ENCODE results near the gene NT5E.

Gene NT5E

GRCh38 chr6:85424981-85425380, 24.9 kb upstream of the NT5E start:
- no peak overlapping the region for H2AFZ ChIP-seq (ENCODE audit: low read length)
- H4K20me1 ChIP-seq (ENCODE audit: insufficient read depth, low read length): no peaks in the 10 kb centered on the region
- no peaks in the 10 kb centered on the region for H3K4me1 ChIP-seq (ENCODE audit: low read length)
- no peaks in the 10 kb centered on the region for H3K79me2 ChIP-seq (ENCODE audit: low read length)
- H3F3A ChIP-seq (ENCODE audit: insufficient read depth, low read length): no peaks in the 10 kb centered on the region
- no peak overlapping the region for H3K9ac ChIP-seq (ENCODE audit: low read length)
- no peaks in the 10 kb centered on the region for H3K9me2 ChIP-seq (replicated peaks; ENCODE audit: insufficient read depth, low read length)
- no peak overlapping the region for H3K4me2 ChIP-seq (ENCODE audit: low read depth, low read length)
- no peak overlapping the region for H3K27ac ChIP-seq (ENCODE audit: low read length)
- H3K4me3 ChIP-seq (ENCODE audit: low read length): no peak overlapping the region
- no peaks in the 10 kb centered on the region for H3K36me3 ChIP-seq (replicated peaks; ENCODE audit: insufficient read depth, low read length)
- DNase-seq: no peak
- TF ChIP-seq CTCF (IDR thresholded peaks at IDR 0.05; ENCODE audit: low read length) (no peak), EZH2phosphoT487 (IDR thresholded peaks at IDR 0.05; ENCODE audit: low read length) (no peak), EZH2 (optimal IDR thresholded peaks at IDR 0.05; ENCODE audit: low read depth, low read length) (no peak)
- no peaks in the 10 kb centered on the region for H3K27me3 ChIP-seq (replicated peaks; ENCODE audit: insufficient read depth, low read length)
- no peaks in the 10 kb centered on the region for H3K9me3 ChIP-seq (replicated peaks; ENCODE audit: insufficient read depth, low read length)

GRCh38 chr6:85425997-85426396, 23.9 kb upstream of the NT5E start:
- Histone ChIP-seq H3K27me3 (replicated peaks; ENCODE audit: insufficient read depth, low read length) (no peaks in the 10 kb centered on the region), H3K9me3 (replicated peaks; ENCODE audit: insufficient read depth, low read length) (no peaks in the 10 kb centered on the region), H3K9me2 (replicated peaks; ENCODE audit: insufficient read depth, low read length) (no peaks in the 10 kb centered on the region), H3K4me3 (ENCODE audit: low read length) (no peak overlapping the region), H3K4me2 (ENCODE audit: low read depth, low read length) (no peak overlapping the region), H2AFZ (ENCODE audit: low read length) (no peak overlapping the region), H3F3A (ENCODE audit: insufficient read depth, low read length) (no peaks in the 10 kb centered on the region), H3K79me2 (ENCODE audit: low read length) (no peaks in the 10 kb centered on the region), H3K4me1 (ENCODE audit: low read length) (no peaks in the 10 kb centered on the region), H3K27ac (ENCODE audit: low read length) (no peak overlapping the region), H3K9ac (ENCODE audit: low read length) (no peak overlapping the region), H4K20me1 (ENCODE audit: insufficient read depth, low read length) (no peaks in the 10 kb centered on the region), H3K36me3 (replicated peaks; ENCODE audit: insufficient read depth, low read length) (no peaks in the 10 kb centered on the region)
- TF ChIP-seq EZH2 (optimal IDR thresholded peaks at IDR 0.05; ENCODE audit: low read depth, low read length) (no peak), EZH2phosphoT487 (IDR thresholded peaks at IDR 0.05; ENCODE audit: low read length) (no peak), CTCF (IDR thresholded peaks at IDR 0.05; ENCODE audit: low read length) (no peak)
- DNase-seq: no peak

- TF ChIP-seq EZH2 (optimal IDR thresholded peaks at IDR 0.05; ENCODE audit: low read depth, low read length): no peak
- TF ChIP-seq CTCF (IDR thresholded peaks at IDR 0.05; ENCODE audit: low read length): no peak
- TF ChIP-seq EZH2phosphoT487 (IDR thresholded peaks at IDR 0.05; ENCODE audit: low read length): no peak
- no peaks in the 10 kb centered on the region for H3K9me2 ChIP-seq (replicated peaks; ENCODE audit: insufficient read depth, low read length)
- H3K4me2 ChIP-seq (ENCODE audit: low read depth, low read length): no peak overlapping the region
- H3K4me1 ChIP-seq (ENCODE audit: low read length): no peaks in the 10 kb centered on the region
- H3K36me3 ChIP-seq (replicated peaks; ENCODE audit: insufficient read depth, low read length): no peaks in the 10 kb centered on the region
- H3K9me3 ChIP-seq (replicated peaks; ENCODE audit: insufficient read depth, low read length): no peaks in the 10 kb centered on the region
- no peak for DNase-seq
- no peak overlapping the region for H3K9ac ChIP-seq (ENCODE audit: low read length)
- no peaks in the 10 kb centered on the region for H4K20me1 ChIP-seq (ENCODE audit: insufficient read depth, low read length)
- H3K27ac ChIP-seq (ENCODE audit: low read length): no peak overlapping the region
- no peaks in the 10 kb centered on the region for H3F3A ChIP-seq (ENCODE audit: insufficient read depth, low read length)
- H2AFZ ChIP-seq (ENCODE audit: low read length): no peak overlapping the region
- no peak overlapping the region for H3K4me3 ChIP-seq (ENCODE audit: low read length)
- H3K79me2 ChIP-seq (ENCODE audit: low read length): no peaks in the 10 kb centered on the region
- no peaks in the 10 kb centered on the region for H3K27me3 ChIP-seq (replicated peaks; ENCODE audit: insufficient read depth, low read length)
Measured at GRCh38 chr6:85428486-85428885, 21.4 kb upstream of the NT5E start.
